Measurements from ENCODE around the gene KIAA1671.

GRCh38 chr22:25101986-25102385 is 149.5 kb downstream of the KIAA1671 start:
- no peak for TF ChIP-seq CTCF (IDR thresholded peaks at IDR 0.05)
- no peak for TF ChIP-seq POLR2A (IDR thresholded peaks at IDR 0.05)
